IMR-90 (cell line): ENCODE data around the gene LONP2. TPM values are rescaled to one million over a fixed set of nuclear protein-coding genes. Genes with fewer than 3 reads are reported as not detected.

Source experiments
- ATAC-seq: fragments of 200-7000 bp; cut with Tn5 transposase; 2 replicates; pipeline ENCODE4 v1.9.1; 2020; ENCODE audit warnings: low read depth, mild to moderate bottlenecking, moderate library complexity
- BruUV-seq: library from RNA; stranded (reverse); fragments of 400-500 nt; replicated peaks from 2 replicates; lab custom pipeline; 2021; lab: Mats Ljungman, UMichigan
- CTCF ChIA-PET: fragments of 300-600 bp; formaldehyde crosslinking; extraction: SDS; loops from one replicate; lab custom pipeline; 2021; ENCODE audit warnings: antibody characterized with exemption; lab: Yijun Ruan, JAX
- POLR2A ChIA-PET: fragments of 300-600 bp; sonication (Branson Sonifier 250); formaldehyde crosslinking; loops from one replicate; lab custom pipeline; 2022; ENCODE audit warnings: antibody characterized with exemption; ENCODE audit not compliant: unreplicated experiment; lab: Charles Lee
- DNase-seq: peaks from one replicate; pipeline ENCODE4 v3.0.0; 2013
- H2AFZ ChIP-seq: replicated peaks from 2 replicates; pipeline ENCODE3; 2013; ENCODE audit warnings: low read length, mild to moderate bottlenecking; ENCODE audit not compliant: poor library complexity
- H2AK5ac ChIP-seq: 2 replicates; pipeline ENCODE4 v1.6.1; 2013; ENCODE audit warnings: low read depth, low read length, inconsistent platforms
- H2AK9ac ChIP-seq: replicated peaks from 2 replicates; pipeline ENCODE3; 2013; ENCODE audit warnings: mild to moderate bottlenecking, low read depth, low read length, moderate library complexity; ENCODE audit not compliant: poor library complexity
- H2BK120ac ChIP-seq: 2 replicates; pipeline ENCODE4 v1.6.1; 2013; ENCODE audit warnings: low read depth, low read length, inconsistent platforms
- H2BK15ac ChIP-seq: 3 replicates; pipeline ENCODE4 v1.6.1; 2013; ENCODE audit warnings: low read depth, low read length, inconsistent platforms
- H2BK20ac ChIP-seq: 2 replicates; pipeline ENCODE4 v1.6.1; 2013; ENCODE audit warnings: low read depth, mild to moderate bottlenecking, inconsistent platforms, low read length, moderate library complexity
- H2BK5ac ChIP-seq: 2 replicates; pipeline ENCODE4 v1.6.1; 2013; ENCODE audit warnings: mild to moderate bottlenecking, low read depth, low read length, inconsistent platforms; ENCODE audit not compliant: poor library complexity, severe bottlenecking
- H3K14ac ChIP-seq: replicated peaks from 2 replicates; pipeline ENCODE4 v1.6.1; 2013; ENCODE audit warnings: low read depth, low read length, inconsistent platforms
- H3K18ac ChIP-seq: 2 replicates; pipeline ENCODE4 v1.6.1; 2013; ENCODE audit warnings: low read depth, low read length, control low read depth
- H3K23ac ChIP-seq: 2 replicates; pipeline ENCODE4 v1.6.1; 2013; ENCODE audit warnings: low read depth, low read length, inconsistent platforms
- H3K27ac ChIP-seq: 2 replicates; pipeline ENCODE4 v1.5.1; 2013; ENCODE audit warnings: mild to moderate bottlenecking, control low read depth, low read length; ENCODE audit not compliant: insufficient read depth
- H3K27me3 ChIP-seq: 2 replicates; pipeline ENCODE4 v1.6.1; 2013; ENCODE audit warnings: low read length; ENCODE audit not compliant: control insufficient read depth, insufficient read depth
- H3K36me3 ChIP-seq: 2 replicates; pipeline ENCODE4 v1.6.1; 2013; ENCODE audit warnings: low read length, mixed read lengths; ENCODE audit not compliant: control insufficient read depth, insufficient read depth
- H3K4ac ChIP-seq: 2 replicates; pipeline ENCODE4 v1.6.1; 2013; ENCODE audit warnings: low read depth, low read length, inconsistent platforms
- H3K4me1 ChIP-seq: 2 replicates; pipeline ENCODE4 v1.6.1; 2013; ENCODE audit warnings: low read length, mixed read lengths; ENCODE audit not compliant: control insufficient read depth, insufficient read depth
- H3K4me2 ChIP-seq: 2 replicates; pipeline ENCODE4 v1.6.1; 2013; ENCODE audit warnings: low read depth, mild to moderate bottlenecking, control low read depth, low read length, moderate library complexity
- H3K4me3 ChIP-seq: 2 replicates; pipeline ENCODE4 v1.5.1; 2013; ENCODE audit warnings: low read depth, mild to moderate bottlenecking, control low read depth, low read length, moderate library complexity; ENCODE audit not compliant: insufficient read depth
- H3K56ac ChIP-seq: 2 replicates; pipeline ENCODE4 v1.6.1; 2013; ENCODE audit warnings: low read length, inconsistent platforms; ENCODE audit not compliant: insufficient read depth; ENCODE audit errors: extremely low read depth
- H3K79me1 ChIP-seq, 2 experiments: 2 replicates each; pipeline ENCODE4 v1.6.1; 2013; ENCODE audit warnings: low read length in 2 of 2, inconsistent platforms in 1 of 2, low read depth in 1 of 2
- H3K9ac ChIP-seq: 2 replicates; pipeline ENCODE4 v1.6.1; 2013; ENCODE audit warnings: low read depth, low read length, control low read depth
- H3K9me1 ChIP-seq: 2 replicates; pipeline ENCODE4 v1.6.1; 2013; ENCODE audit warnings: low read length, inconsistent platforms; ENCODE audit not compliant: insufficient read depth
- H3K9me3 ChIP-seq: 2 replicates; pipeline ENCODE4 v1.6.1; 2013; ENCODE audit warnings: low read length; ENCODE audit not compliant: control insufficient read depth, insufficient read depth
- H4K20me1 ChIP-seq: 2 replicates; pipeline ENCODE4 v1.6.1; 2013; ENCODE audit warnings: low read length, inconsistent platforms; ENCODE audit not compliant: insufficient read depth
- H4K5ac ChIP-seq: 2 replicates; pipeline ENCODE4 v1.6.1; 2013; ENCODE audit warnings: mild to moderate bottlenecking, low read depth, low read length, control low read depth
- H4K8ac ChIP-seq, 2 experiments: 2 replicates each; pipeline ENCODE4 v1.6.1; 2013; ENCODE audit warnings: low read depth in 2 of 2, low read length in 2 of 2, control low read depth in 1 of 2, inconsistent platforms in 1 of 2
- H4K91ac ChIP-seq: 2 replicates; pipeline ENCODE4 v1.6.1; 2013; ENCODE audit warnings: low read depth, low read length, inconsistent platforms; ENCODE audit not compliant: insufficient read depth
- BHLHE40 ChIP-seq: fragments of 150-350 bp; IDR thresholded peaks from 2 replicates; pipeline ENCODE4 v1.6.1; 2016; ENCODE audit warnings: mild to moderate bottlenecking, low read depth, low read length
- CEBPB ChIP-seq: IDR thresholded peaks from 2 replicates; pipeline ENCODE4 v1.6.1; 2012; ENCODE audit warnings: low read depth, low read length, improper control_type of control experiment
- CTCF ChIP-seq: conservative IDR thresholded peaks from 2 replicates; pipeline ENCODE4 v1.5.1; 2012; ENCODE audit warnings: mild to moderate bottlenecking, low read depth, low read length, improper control_type of control experiment
- ELK1 ChIP-seq: fragments of 150-350 bp; IDR thresholded peaks from 2 replicates; pipeline ENCODE4 v1.6.1; 2016; ENCODE audit warnings: low read depth, mild to moderate bottlenecking, low read length, moderate library complexity, borderline replicate concordance
- FOS ChIP-seq: fragments of 150-350 bp; IDR thresholded peaks from 2 replicates; pipeline ENCODE4 v1.6.1; 2016; ENCODE audit warnings: low read depth, low read length
- MAZ ChIP-seq: IDR thresholded peaks from 2 replicates; pipeline ENCODE4 v1.6.1; 2012; ENCODE audit warnings: low read depth, mild to moderate bottlenecking, low read length, improper control_type of control experiment, moderate library complexity, borderline replicate concordance
- MXI1 ChIP-seq: IDR thresholded peaks from 2 replicates; pipeline ENCODE4 v1.6.1; 2012; ENCODE audit warnings: low read depth, mild to moderate bottlenecking, low read length, moderate library complexity, borderline replicate concordance
- NFE2L2 ChIP-seq: fragments of 150-350 bp; IDR thresholded peaks from 2 replicates; pipeline ENCODE4 v1.6.1; 2016; ENCODE audit warnings: low read depth, mild to moderate bottlenecking, low read length
- POLR2A ChIP-seq: IDR thresholded peaks from 2 replicates; pipeline ENCODE4 v1.6.1; 2012; ENCODE audit warnings: mild to moderate bottlenecking, low read depth, low read length
- WGBS, 2 experiments: methylation state at CpG; one replicate each; pipeline versions ENCODE4 v1.1.5 to v1.1.7; 2013; ENCODE audit warnings: missing lambda C conversion rate in 2 of 2; ENCODE audit not compliant: insufficient read length in 1 of 2; ENCODE audit errors: extremely low coverage in 2 of 2; 5-methylcytosine and 5-hydroxymethylcytosine counted together
- dilution Hi-C: fragments of 300-500 bp; cut with HindIII; formaldehyde crosslinking; loops from one replicate; pipeline ENCODE4 v1.14.3; 2018; ENCODE audit warnings: low sequenced_read_pairs; ENCODE audit not compliant: unreplicated experiment
- in situ Hi-C: fragments of 300-500 bp; cut with MboI; formaldehyde crosslinking; loops from 3 replicates; pipeline ENCODE4 v1.14.3; 2019; ENCODE audit warnings: low sequenced_read_pairs, inconsistent platforms, mixed read lengths
- intact Hi-C: fragments of 100-400 bp; cut with micrococcal nuclease; formaldehyde crosslinking; loops from 2 replicates; pipeline ENCODE4 v1.10.0; 2022
- polyA plus RNA-seq, 3 experiments: library from polyadenylated mRNA; depleted of rRNA; stranded (reverse); fragments of >200 nt; gene quantifications; 2 replicates each; pipeline ENCODE4 v1.2.3, GENCODE V29; 2012; ENCODE audit warnings: low replicate concordance in 1 of 3
- total RNA-seq: library from RNA; depleted of rRNA; stranded (reverse); fragments of >200 nt; gene quantifications from 2 replicates; pipeline ENCODE4 v1.2.3, GENCODE V29; 2012

Gene LONP2
- total and polyA plus RNA-seq, 2 of the 4 experiments (the other 2 are of a cell fraction), result 31.5 to 90.9 TPM

- H4K8ac ChIP-seq, result no peak overlapping the region
- H3K4ac ChIP-seq, result no peak overlapping the region
- H2AK5ac ChIP-seq, result no peak overlapping the region
- H2AK9ac ChIP-seq, result no peak overlapping the region
- H2BK20ac ChIP-seq, result no peak overlapping the region
- dilution Hi-C loops, result no loop called here
- H2BK15ac ChIP-seq, result no peak overlapping the region
- H3K23ac ChIP-seq, result no peak overlapping the region
- H3K27me3 ChIP-seq, result no peaks in the 10 kb centered on the region
- ATAC-seq (no peak), DNase-seq (no peak)
- H3K9ac ChIP-seq, result no peak overlapping the region
- in situ Hi-C loops, result no loop called here
- no peak overlapping the region for H3K4me3 ChIP-seq
- TF ChIP-seq CEBPB (no peak), NFE2L2 (no peak), ELK1 (no peak), BHLHE40 (no peak), FOS (no peak), CTCF (no peak), POLR2A (no peak), MXI1 (no peak), MAZ (no peak)
- H3K36me3 ChIP-seq, result peaks cover 37% of the 10 kb centered on the region
- H3K4me2 ChIP-seq, result no peak overlapping the region
- no peak overlapping the region for H3K27ac ChIP-seq
- H3K9me3 ChIP-seq, result peaks cover 13% of the 10 kb centered on the region
- ChIA-PET CTCF (no interaction called here), POLR2A (interaction anchor here (0.8 kb wide), 1 partner anchor 13 kb away, joined by 13 read pairs; no protein-coding TSS in a partner anchor)
- H3K79me1 ChIP-seq, result peaks cover 14 to 18% of the 10 kb centered on the region in 2 experiments
- no CpG with 5 or more reads among the region's 7 CpGs for WGBS, 2 experiments
- H3K18ac ChIP-seq, result no peak overlapping the region
- H2BK5ac ChIP-seq, result no peak overlapping the region
- no peak overlapping the region for H3K56ac ChIP-seq
- H2BK120ac ChIP-seq, result no peak overlapping the region
- H3K14ac ChIP-seq, result no peak overlapping the region
- no peak overlapping the region for H4K5ac ChIP-seq
- no peak overlapping the region for H4K91ac ChIP-seq
- no peak overlapping the region for H2AFZ ChIP-seq
- H3K9me1 ChIP-seq, result no peaks in the 10 kb centered on the region
- no TSS peak for BruUV-seq
- intact Hi-C loops, result no loop called here
- H3K4me1 ChIP-seq, result no peaks in the 10 kb centered on the region
- H4K20me1 ChIP-seq, result peaks cover 5% of the 10 kb centered on the region; the same call in 1 of the 2 replicates
Measured at GRCh38 chr16:48308535-48308934, 64.4 kb downstream of the LONP2 start.
